Stimulated activated CD4-positive, alpha-beta T cell treated with anti-CD3 and anti-CD28 coated beads, TNF-alpha, amount 100 ng/mL, for 48 hours (primary cell): ENCODE results near the gene CEP112.

Experiments used
- DNase-seq, 3 donors: peaks; one replicate each; pipeline ENCODE4 v3.0.0-alpha.2; 2020; ENCODE audit warnings: low read depth in 3 of 3

CEP112 gene

GRCh38 chr17:65994114-65994513, 197.8 kb downstream of the CEP112 start:
- DNase-seq, result no peak

- no peak for DNase-seq
These were observed 201.3 kb downstream of the CEP112 start for GRCh38 chr17:65990593-65990992.

GRCh38 chr17:65988451-65988850, 203.5 kb downstream of the CEP112 start:
- DNase-seq, result no peak

- no peak for DNase-seq
These were observed 203.9 kb downstream of the CEP112 start for GRCh38 chr17:65987988-65988387.

GRCh38 chr17:65985571-65985970, 206.4 kb downstream of the CEP112 start:
- no peak for DNase-seq

GRCh38 chr17:65984299-65984698, 207.6 kb downstream of the CEP112 start:
- no peak for DNase-seq

GRCh38 chr17:65978871-65979270, 213.1 kb downstream of the CEP112 start:
- no peak for DNase-seq

- DNase-seq, result no peak
These were observed 214.9 kb downstream of the CEP112 start for GRCh38 chr17:65977041-65977440.

- no peak for DNase-seq
These were observed 216.1 kb downstream of the CEP112 start for GRCh38 chr17:65975878-65976277.

- no peak for DNase-seq
These were observed 218.7 kb downstream of the CEP112 start for GRCh38 chr17:65973237-65973636.

GRCh38 chr17:65967372-65967771, 224.6 kb downstream of the CEP112 start:
- no peak for DNase-seq

GRCh38 chr17:65966072-65966695, 225.7 kb downstream of the CEP112 start:
- DNase-seq, result no peak

GRCh38 chr17:65963179-65963578, 228.8 kb downstream of the CEP112 start:
- DNase-seq, result no peak

GRCh38 chr17:65959630-65960029, 232.3 kb downstream of the CEP112 start:
- DNase-seq, result no peak

- DNase-seq, result no peak
These were observed 235.1 kb downstream of the CEP112 start for GRCh38 chr17:65956814-65957213.

GRCh38 chr17:65954148-65954449, 237.8 kb downstream of the CEP112 start:
- DNase-seq, result no peak

- DNase-seq, result no peak
These were observed 238.4 kb downstream of the CEP112 start for GRCh38 chr17:65953316-65954147.

GRCh38 chr17:65952586-65952985, 239.3 kb downstream of the CEP112 start:
- no peak for DNase-seq

- DNase-seq, result no peak
These were observed 239.9 kb downstream of the CEP112 start for GRCh38 chr17:65952015-65952414.

GRCh38 chr17:65947831-65948230, 244.1 kb downstream of the CEP112 start:
- DNase-seq, result no peak

- DNase-seq, result no peak
These were observed 249.3 kb downstream of the CEP112 start for GRCh38 chr17:65942592-65942991.

GRCh38 chr17:65941356-65941899, 250.5 kb downstream of the CEP112 start:
- no peak for DNase-seq

GRCh38 chr17:65936013-65936412, 255.9 kb downstream of the CEP112 start:
- no peak for DNase-seq
